Vagina (tissue), 2 donors: ENCODE data around the gene TXLNA. TPM values are rescaled to one million over a fixed set of nuclear protein-coding genes. Genes with fewer than 3 reads are reported as not detected.

Experiments
- DNase-seq, 2 donors: peaks; one replicate each; pipeline ENCODE4 v3.0.0-alpha.2; 2017; ENCODE audit errors: extremely low spot score in 2 of 2
- H3K27ac ChIP-seq: fragments of 200-600 bp; sonication (generic); one replicate; pipeline ENCODE4 v1.5.1; 2019
- H3K27me3 ChIP-seq: fragments of 200-600 bp; sonication (generic); one replicate; pipeline ENCODE4 v1.5.1; 2019
- H3K36me3 ChIP-seq, 2 donors: fragments of 200-600 bp; sonication (generic); one replicate each; pipeline ENCODE4 v1.5.1; 2017 to 2019
- H3K4me1 ChIP-seq: fragments of 200-600 bp; sonication (generic); one replicate; pipeline ENCODE4 v1.5.1; 2019
- H3K4me3 ChIP-seq, 2 donors: fragments of 200-600 bp; sonication (generic); 1 replicate in 1 of 2; 2 replicates in 1 of 2; pipeline ENCODE4 v1.5.1; 2016 to 2019
- H3K9me3 ChIP-seq: fragments of 200-600 bp; sonication (generic); one replicate; pipeline ENCODE4 v1.5.1; 2019
- CTCF ChIP-seq, 3 experiments: fragments of 450-650 bp in 2 of 3; fragments of 200-600 bp in 1 of 3; sonication (generic) in 1 of 3; IDR thresholded peaks; one replicate each; pipeline ENCODE4 v1.5.1; 2017 to 2019; ENCODE audit warnings: antibody characterized with exemption in 3 of 3, mild to moderate bottlenecking in 2 of 3, moderate library complexity in 2 of 3
- POLR2A ChIP-seq, 2 donors: fragments of 450-650 bp; IDR thresholded peaks; one replicate each; pipeline ENCODE4 v1.6.1; 2017; ENCODE audit warnings: antibody characterized with exemption in 2 of 2, mild to moderate bottlenecking in 2 of 2, moderate library complexity in 2 of 2
- POLR2AphosphoS5 ChIP-seq, 2 donors: sonication (generic); formaldehyde crosslinking; IDR thresholded peaks; one replicate each; pipeline ENCODE4 v1.9.0; 2017; ENCODE audit warnings: antibody characterized with exemption in 2 of 2, mild to moderate bottlenecking in 2 of 2, low read depth in 1 of 2; ENCODE audit not compliant: insufficient read depth in 1 of 2
- intact Hi-C: fragments of 100-400 bp; cut with DNase I; formaldehyde crosslinking; loops from one replicate; pipeline ENCODE4 v1.15.1; 2023
- total RNA-seq: library from RNA; depleted of rRNA; stranded (reverse); fragments of >200 nt; gene quantifications from one replicate; pipeline ENCODE4 v1.2.3, GENCODE V29; 2016

The TXLNA gene
- total RNA-seq, 1 donor from 2014 or later: 45.7 TPM

GRCh38 chr1:32198237-32199042 is 19.0 kb downstream of the TXLNA start:
- Histone ChIP-seq H3K36me3 (peaks cover 0 to 42% of the 10 kb centered on the region in 2 donors), H3K4me3 (no peak overlapping the region), H3K27me3 (no peaks in the 10 kb centered on the region), H3K27ac (no peak overlapping the region), H3K9me3 (no peaks in the 10 kb centered on the region), H3K4me1 (peaks cover 23% of the 10 kb centered on the region)
- intact Hi-C loops: no loop called here
- no peak for DNase-seq
- TF ChIP-seq CTCF (IDR thresholded peaks at IDR 0.05): no peak
- TF ChIP-seq POLR2A (IDR thresholded peaks at IDR 0.05): no peak
- no peak for TF ChIP-seq POLR2AphosphoS5 (IDR thresholded peaks at IDR 0.05; ENCODE audit: insufficient read depth in 1 of 2, low read depth in 1 of 2)

- TF ChIP-seq CTCF (IDR thresholded peaks at IDR 0.05): no peak
- no peak for TF ChIP-seq POLR2A (IDR thresholded peaks at IDR 0.05)
- no peak for TF ChIP-seq POLR2AphosphoS5 (IDR thresholded peaks at IDR 0.05; ENCODE audit: insufficient read depth in 1 of 2, low read depth in 1 of 2)
- Histone ChIP-seq H3K4me1 (peaks cover 23% of the 10 kb centered on the region), H3K4me3 (no peak overlapping the region), H3K27ac (peak overlapping the region; percentile 77), H3K27me3 (no peaks in the 10 kb centered on the region), H3K36me3 (peaks cover 0 to 37% of the 10 kb centered on the region in 2 donors), H3K9me3 (no peaks in the 10 kb centered on the region)
- intact Hi-C loops: no loop called here
- DNase-seq: no peak
These were observed 19.7 kb downstream of the TXLNA start for GRCh38 chr1:32199043-32199716.

GRCh38 chr1:32199717-32200072 is 20.2 kb downstream of the TXLNA start:
- H3K4me1 ChIP-seq: peaks cover 23% of the 10 kb centered on the region
- H3K27ac ChIP-seq: peak overlapping the region; percentile 77
- intact Hi-C loops: loop anchor here (2.0 kb wide), 1 partner anchor 41 kb away; no protein-coding TSS in a partner anchor
- no peaks in the 10 kb centered on the region for H3K27me3 ChIP-seq
- TF ChIP-seq POLR2A (IDR thresholded peaks at IDR 0.05): no peak
- no peak for TF ChIP-seq CTCF (IDR thresholded peaks at IDR 0.05)
- TF ChIP-seq POLR2AphosphoS5 (IDR thresholded peaks at IDR 0.05; ENCODE audit: insufficient read depth in 1 of 2, low read depth in 1 of 2): no peak
- H3K36me3 ChIP-seq: peaks cover 0 to 32% of the 10 kb centered on the region in 2 donors
- no peak for DNase-seq
- peak overlapping the region; percentile 49 to 77 for H3K4me3 ChIP-seq
- H3K9me3 ChIP-seq: no peaks in the 10 kb centered on the region

GRCh38 chr1:32200226-32201010 is 20.9 kb downstream of the TXLNA start, which contains the start of gene CCDC28B:
CCDC28B (plus strand) TSS chr1:32200595; CDS start chr1:32201936, 1,341 bp downstream.
- Histone ChIP-seq H3K27ac (peak within 1 kb of the TSS; percentile 77), H3K9me3 (no peaks in the 10 kb centered on the region), H3K27me3 (no peaks in the 10 kb centered on the region), H3K36me3 (peaks cover 0 to 25% of the 10 kb centered on the region in 2 donors), H3K4me1 (peaks cover 28% of the 10 kb centered on the region), H3K4me3 (peak within 1 kb of the TSS; percentile 49 to 77)
- intact Hi-C loops: loop anchor here (2.0 kb wide), 1 partner anchor 40 kb away; no protein-coding TSS in a partner anchor
- no peak for DNase-seq
- TF ChIP-seq POLR2AphosphoS5 (IDR thresholded peaks at IDR 0.05; ENCODE audit: insufficient read depth in 1 of 2, low read depth in 1 of 2): peak; percentile 13 to 83
- no peak for TF ChIP-seq POLR2A (IDR thresholded peaks at IDR 0.05)
